OCI-LY1 (cell line): ENCODE data around the gene ANKRD6.

ENCODE experiments used
- H2AFZ ChIP-seq: fragments of 200-600 bp; sonication (generic), shearing (Covaris generic); 2 replicates; pipeline ENCODE4 v1.6.0; 2014; ENCODE audit warnings: antibody characterized with exemption, mild to moderate bottlenecking, low read length
- H3F3A ChIP-seq: fragments of 200-600 bp; sonication (generic), shearing (Covaris generic); 2 replicates; pipeline ENCODE4 v1.6.0; 2014; ENCODE audit warnings: mild to moderate bottlenecking, antibody characterized with exemption, low read length, moderate library complexity; ENCODE audit not compliant: insufficient read depth
- H3K27ac ChIP-seq: fragments of 200-600 bp; sonication (generic); 2 replicates; pipeline ENCODE4 v1.5.1; 2014; ENCODE audit warnings: low read length, mixed run types, mild to moderate bottlenecking, low read depth; ENCODE audit not compliant: poor library complexity, severe bottlenecking
- H3K27me3 ChIP-seq: fragments of 200-600 bp; sonication (generic); 2 replicates; pipeline ENCODE4 v1.6.0; 2014; ENCODE audit warnings: antibody characterized with exemption, mild to moderate bottlenecking, low read length, moderate library complexity; ENCODE audit not compliant: insufficient read depth
- H3K36me3 ChIP-seq: fragments of 200-600 bp; sonication (generic); 2 replicates; pipeline ENCODE4 v1.6.1; 2014; ENCODE audit warnings: mild to moderate bottlenecking, antibody characterized with exemption, low read length, moderate library complexity, mixed read lengths; ENCODE audit not compliant: insufficient read depth
- H3K4me1 ChIP-seq: fragments of 200-600 bp; sonication (generic); 2 replicates; pipeline ENCODE4 v1.5.1; 2014; ENCODE audit warnings: mild to moderate bottlenecking, low read length, moderate library complexity; ENCODE audit not compliant: insufficient read depth, severe bottlenecking
- H3K4me2 ChIP-seq: fragments of 200-600 bp; sonication (generic), shearing (Covaris generic); 2 replicates; pipeline ENCODE4 v1.6.1; 2014; ENCODE audit warnings: low read length
- H3K4me3 ChIP-seq: fragments of 200-600 bp; sonication (generic); 2 replicates; pipeline ENCODE4 v1.5.1; 2014; ENCODE audit warnings: low read length, low read depth, mild to moderate bottlenecking, mixed read lengths; ENCODE audit not compliant: poor library complexity, severe bottlenecking
- H3K79me2 ChIP-seq: fragments of 200-600 bp; shearing (Covaris generic); 2 replicates; pipeline ENCODE4 v1.6.1; 2016; ENCODE audit warnings: mixed run types, low read length, mixed read lengths; ENCODE audit not compliant: insufficient read depth
- H3K9ac ChIP-seq: fragments of 200-600 bp; sonication (generic), shearing (Covaris generic); 2 replicates; pipeline ENCODE4 v1.6.1; 2014; ENCODE audit warnings: mild to moderate bottlenecking, low read length, mixed read lengths
- H3K9me2 ChIP-seq: fragments of 200-600 bp; sonication (generic), shearing (Covaris generic); 2 replicates; pipeline ENCODE4 v1.6.1; 2014; ENCODE audit warnings: low read depth, mild to moderate bottlenecking, low read length, mixed read lengths
- H3K9me3 ChIP-seq: fragments of 200-600 bp; shearing (Covaris generic); 2 replicates; pipeline ENCODE4 v1.6.1; 2014; ENCODE audit warnings: low read length, mixed read lengths
- H4K20me1 ChIP-seq: fragments of 200-600 bp; sonication (generic), shearing (Covaris generic); 2 replicates; pipeline ENCODE4 v1.6.0; 2016; ENCODE audit warnings: mild to moderate bottlenecking, low read length; ENCODE audit not compliant: insufficient read depth
- EZH2 ChIP-seq: fragments of 200-600 bp; sonication (generic), shearing (Covaris generic); IDR thresholded peaks from 2 replicates; pipeline ENCODE4 v1.8.0; 2017; ENCODE audit warnings: borderline replicate concordance, mixed run types, mild to moderate bottlenecking, antibody characterized with exemption, low read length, moderate library complexity, mixed read lengths
- TF ChIP-seq, protein P1 (sequence below): fragments of 200-600 bp; sonication (generic), shearing (Covaris generic); IDR thresholded peaks from 2 replicates; pipeline ENCODE4 v1.5.1; 2017; ENCODE audit warnings: mild to moderate bottlenecking, antibody characterized with exemption, low read length, moderate library complexity, mixed read lengths

The ANKRD6 gene

DNA sequence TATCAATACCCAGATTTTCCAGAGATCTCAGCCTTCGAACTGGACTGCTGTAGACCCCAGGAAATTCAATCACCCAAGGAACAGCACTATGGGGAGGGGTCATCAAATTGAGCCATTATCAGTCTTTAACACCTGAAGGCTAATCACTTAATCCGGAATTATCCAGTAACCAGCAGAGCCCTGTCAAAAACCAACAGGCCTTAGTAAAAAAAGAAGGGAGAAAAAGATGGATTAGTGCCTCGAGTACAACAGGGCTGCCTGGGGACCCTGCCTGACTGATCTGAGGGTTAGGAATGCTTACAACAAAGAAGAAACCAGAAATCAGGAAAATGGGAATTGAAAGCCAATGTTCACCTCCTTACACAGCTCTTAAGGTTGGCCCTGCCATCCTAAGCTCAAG is 28.4 kb upstream of the ANKRD6 start:
- Histone ChIP-seq H3K27me3 (no peaks in the 10 kb centered on the region; the same call in 1 of the 2 replicates), H3K9me3 (no peaks in the 10 kb centered on the region)

DNA sequence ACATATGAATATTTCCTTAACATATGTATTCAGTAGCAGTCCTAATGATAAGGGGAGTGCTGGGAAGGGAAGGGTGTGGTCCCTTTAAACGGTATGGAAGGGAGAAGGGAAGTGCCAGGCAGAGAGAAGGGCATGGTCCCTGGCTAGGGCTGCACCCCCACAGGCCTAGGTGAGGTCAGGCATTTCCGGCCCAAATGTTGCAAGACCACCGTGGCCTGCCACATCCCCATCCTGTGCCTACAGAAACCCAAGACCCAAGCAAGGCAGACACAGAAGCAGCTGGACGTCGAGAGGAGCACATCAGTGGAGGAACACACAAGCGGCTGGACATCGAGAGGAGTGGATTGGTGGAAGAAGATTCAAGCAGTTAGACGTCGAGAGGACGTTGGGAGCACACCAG is 26.8 kb upstream of the ANKRD6 start:
- Histone ChIP-seq H3K9ac (no peak overlapping the region), H3K27me3 (no peaks in the 10 kb centered on the region; the same call in 1 of the 2 replicates), H3K9me3 (no peaks in the 10 kb centered on the region), H3F3A (no peaks in the 10 kb centered on the region), H3K4me1 (peaks cover 11% of the 10 kb centered on the region), H2AFZ (no peak overlapping the region), H3K27ac (no peak overlapping the region), H3K4me2 (no peak overlapping the region), H3K4me3 (no peak overlapping the region), H4K20me1 (no peaks in the 10 kb centered on the region), H3K79me2 (no peaks in the 10 kb centered on the region), H3K9me2 (no peaks in the 10 kb centered on the region), H3K36me3 (no peaks in the 10 kb centered on the region)
- TF ChIP-seq EZH2, result no peak
- TF ChIP-seq, protein P1, sequence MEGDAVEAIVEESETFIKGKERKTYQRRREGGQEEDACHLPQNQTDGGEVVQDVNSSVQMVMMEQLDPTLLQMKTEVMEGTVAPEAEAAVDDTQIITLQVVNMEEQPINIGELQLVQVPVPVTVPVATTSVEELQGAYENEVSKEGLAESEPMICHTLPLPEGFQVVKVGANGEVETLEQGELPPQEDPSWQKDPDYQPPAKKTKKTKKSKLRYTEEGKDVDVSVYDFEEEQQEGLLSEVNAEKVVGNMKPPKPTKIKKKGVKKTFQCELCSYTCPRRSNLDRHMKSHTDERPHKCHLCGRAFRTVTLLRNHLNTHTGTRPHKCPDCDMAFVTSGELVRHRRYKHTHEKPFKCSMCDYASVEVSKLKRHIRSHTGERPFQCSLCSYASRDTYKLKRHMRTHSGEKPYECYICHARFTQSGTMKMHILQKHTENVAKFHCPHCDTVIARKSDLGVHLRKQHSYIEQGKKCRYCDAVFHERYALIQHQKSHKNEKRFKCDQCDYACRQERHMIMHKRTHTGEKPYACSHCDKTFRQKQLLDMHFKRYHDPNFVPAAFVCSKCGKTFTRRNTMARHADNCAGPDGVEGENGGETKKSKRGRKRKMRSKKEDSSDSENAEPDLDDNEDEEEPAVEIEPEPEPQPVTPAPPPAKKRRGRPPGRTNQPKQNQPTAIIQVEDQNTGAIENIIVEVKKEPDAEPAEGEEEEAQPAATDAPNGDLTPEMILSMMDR, result no peak

More for the DNA sequence above, 28.4 kb upstream of the ANKRD6 start:
- H4K20me1 ChIP-seq, result no peaks in the 10 kb centered on the region
- H3K4me3 ChIP-seq, result no peak overlapping the region
- no peaks in the 10 kb centered on the region for H3K4me1 ChIP-seq
- H3K9me2 ChIP-seq, result no peaks in the 10 kb centered on the region
- no peaks in the 10 kb centered on the region for H3K79me2 ChIP-seq
- H3K4me2 ChIP-seq, result no peak overlapping the region
- no peak overlapping the region for H3K27ac ChIP-seq
- TF ChIP-seq EZH2, result no peak
- TF ChIP-seq, protein P1, result no peak
- no peaks in the 10 kb centered on the region for H3F3A ChIP-seq
- H3K9ac ChIP-seq, result no peak overlapping the region
- no peaks in the 10 kb centered on the region for H3K36me3 ChIP-seq
- H2AFZ ChIP-seq, result no peak overlapping the region

DNA sequence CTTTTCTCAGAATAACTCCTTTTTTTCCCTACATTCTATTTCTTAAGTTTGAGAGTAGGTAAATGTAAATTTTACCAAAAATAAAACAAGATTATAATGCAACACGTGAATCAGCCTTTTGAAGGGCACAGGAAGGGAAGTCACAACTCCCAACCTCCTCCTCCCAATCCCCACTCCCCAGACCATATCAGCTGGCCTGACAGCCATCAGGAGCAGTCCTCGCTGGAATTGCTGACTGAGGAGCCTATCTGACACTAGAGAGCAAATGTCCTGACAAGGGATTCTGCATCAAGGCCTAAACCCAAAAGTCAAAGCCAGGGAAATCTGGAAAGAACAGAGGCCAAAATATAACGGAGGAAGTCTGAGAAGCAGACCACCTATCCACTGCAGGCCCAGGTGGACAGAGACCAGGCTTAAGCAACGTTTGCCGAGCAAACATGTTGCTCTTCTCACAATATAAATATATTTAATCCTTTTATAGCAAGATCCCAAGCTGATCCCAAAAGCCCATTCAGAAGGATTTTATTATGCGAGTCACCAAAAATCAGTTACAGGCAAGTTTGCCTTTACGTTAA is 23.4 kb upstream of the ANKRD6 start:
- H3K9me2 ChIP-seq, result no peaks in the 10 kb centered on the region
- H3F3A ChIP-seq, result no peaks in the 10 kb centered on the region
- no peak overlapping the region for H3K4me2 ChIP-seq
- peaks cover 24% of the 10 kb centered on the region for H3K4me1 ChIP-seq
- H3K36me3 ChIP-seq, result no peaks in the 10 kb centered on the region
- no peaks in the 10 kb centered on the region for H4K20me1 ChIP-seq
- no peaks in the 10 kb centered on the region for H3K9me3 ChIP-seq
- no peak for TF ChIP-seq EZH2
- TF ChIP-seq, protein P1, result no peak
- H3K27ac ChIP-seq, result no peak overlapping the region
- no peak overlapping the region for H2AFZ ChIP-seq
- no peak overlapping the region for H3K4me3 ChIP-seq
- H3K27me3 ChIP-seq, result peaks cover 5% of the 10 kb centered on the region
- H3K79me2 ChIP-seq, result no peaks in the 10 kb centered on the region
- no peak overlapping the region for H3K9ac ChIP-seq
